ENCODE measurements around the gene UCKL1. TPM values are rescaled to one million over a fixed set of nuclear protein-coding genes. Genes with fewer than 3 reads are reported as not detected.

The UCKL1 gene
- total RNA-seq, 2 donors from 2014 or later = 41.6 to 42.5 TPM

- ATAC-seq (no peak), DNase-seq (no peak)
- H3K4me1 Mint-ChIP-seq = peaks cover 38% of the 10 kb centered on the region
- H3K4me3 Mint-ChIP-seq = no peak overlapping the region
- H3K27ac Mint-ChIP-seq = no peak overlapping the region
- no peaks in the 10 kb centered on the region for H3K36me3 Mint-ChIP-seq (ENCODE audit: low read depth)
- H3K9me3 ChIP-seq (ENCODE audit: control insufficient read depth, low read length, poor library complexity, severe bottlenecking) = no peaks in the 10 kb centered on the region
- no peaks in the 10 kb centered on the region for H3K27me3 Mint-ChIP-seq
Observed at GRCh38 chr20:63951398-63952209, 4.6 kb downstream of the UCKL1 start.

GRCh38 chr20:63950701-63951397, 5.4 kb downstream of the UCKL1 start:
- peaks cover 38% of the 10 kb centered on the region for H3K4me1 Mint-ChIP-seq
- no peak for DNase-seq
- no peaks in the 10 kb centered on the region for H3K27me3 Mint-ChIP-seq
- H3K36me3 Mint-ChIP-seq (ENCODE audit: low read depth) = no peaks in the 10 kb centered on the region
- H3K9me3 ChIP-seq (ENCODE audit: control insufficient read depth, low read length, poor library complexity, severe bottlenecking) = no peaks in the 10 kb centered on the region
- no peak overlapping the region for H3K4me3 Mint-ChIP-seq
- ATAC-seq = no peak
- no peak overlapping the region for H3K27ac Mint-ChIP-seq

DNA sequence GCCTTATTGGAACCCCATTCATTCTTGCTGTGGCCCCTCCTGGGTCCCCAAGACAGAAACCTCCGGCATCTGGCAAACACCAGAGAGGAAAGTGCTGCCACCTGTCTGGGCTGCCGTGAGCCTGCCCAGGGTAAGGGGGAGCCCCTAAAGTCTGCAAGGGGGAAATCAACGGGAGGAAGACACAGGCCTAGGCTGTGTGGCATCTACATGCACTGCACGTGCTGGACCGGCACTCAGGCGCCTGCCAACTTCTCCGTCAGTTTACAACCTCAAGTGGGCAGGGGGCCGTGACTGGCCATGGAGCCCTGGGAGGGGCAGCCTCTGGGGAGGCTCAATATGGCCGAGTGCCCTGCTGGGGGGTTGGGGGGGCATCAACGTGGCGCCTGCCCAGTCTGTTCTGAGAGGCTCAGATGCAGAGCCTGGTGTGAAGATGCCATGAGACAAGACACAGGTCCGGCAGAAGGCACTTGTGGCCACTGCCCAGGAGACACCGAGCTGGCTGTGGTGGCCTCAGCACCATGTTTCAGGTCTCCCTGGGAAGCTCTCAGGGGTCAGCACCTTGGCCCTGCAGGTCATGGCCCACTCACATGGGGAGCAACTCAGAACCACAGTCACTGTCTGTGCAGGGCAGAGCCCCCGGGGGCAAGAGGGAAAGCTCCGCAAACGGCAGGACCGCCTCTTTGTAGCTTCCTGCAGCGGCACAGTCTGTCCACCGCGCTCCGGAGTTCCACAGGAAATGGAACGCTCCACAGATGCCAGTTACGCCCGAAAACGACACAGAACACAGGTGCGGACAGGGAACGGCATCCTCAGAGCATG, 8.4 kb downstream of the UCKL1 start:
- Mint-ChIP-seq H3K36me3 (ENCODE audit: low read depth) (no peaks in the 10 kb centered on the region), H3K4me3 (peak overlapping the region; percentile 90), H3K27ac (peak overlapping the region; percentile 95), H3K4me1 (peaks cover 24% of the 10 kb centered on the region), H3K27me3 (no peaks in the 10 kb centered on the region)
- ATAC-seq = peak; percentile 32
- DNase-seq = no peak
- H3K9me3 ChIP-seq (ENCODE audit: control insufficient read depth, low read length, poor library complexity, severe bottlenecking) = no peaks in the 10 kb centered on the region

GRCh38 chr20:63946986-63947637, 9.1 kb downstream of the UCKL1 start:
- no peaks in the 10 kb centered on the region for H3K9me3 ChIP-seq (ENCODE audit: control insufficient read depth, low read length, poor library complexity, severe bottlenecking)
- peaks cover 24% of the 10 kb centered on the region for H3K4me1 Mint-ChIP-seq
- H3K36me3 Mint-ChIP-seq (ENCODE audit: low read depth) = no peaks in the 10 kb centered on the region
- DNase-seq = no peak
- no peak for ATAC-seq
- H3K27ac Mint-ChIP-seq = peak overlapping the region; percentile 95
- peak overlapping the region; percentile 90 for H3K4me3 Mint-ChIP-seq
- no peaks in the 10 kb centered on the region for H3K27me3 Mint-ChIP-seq

DNA sequence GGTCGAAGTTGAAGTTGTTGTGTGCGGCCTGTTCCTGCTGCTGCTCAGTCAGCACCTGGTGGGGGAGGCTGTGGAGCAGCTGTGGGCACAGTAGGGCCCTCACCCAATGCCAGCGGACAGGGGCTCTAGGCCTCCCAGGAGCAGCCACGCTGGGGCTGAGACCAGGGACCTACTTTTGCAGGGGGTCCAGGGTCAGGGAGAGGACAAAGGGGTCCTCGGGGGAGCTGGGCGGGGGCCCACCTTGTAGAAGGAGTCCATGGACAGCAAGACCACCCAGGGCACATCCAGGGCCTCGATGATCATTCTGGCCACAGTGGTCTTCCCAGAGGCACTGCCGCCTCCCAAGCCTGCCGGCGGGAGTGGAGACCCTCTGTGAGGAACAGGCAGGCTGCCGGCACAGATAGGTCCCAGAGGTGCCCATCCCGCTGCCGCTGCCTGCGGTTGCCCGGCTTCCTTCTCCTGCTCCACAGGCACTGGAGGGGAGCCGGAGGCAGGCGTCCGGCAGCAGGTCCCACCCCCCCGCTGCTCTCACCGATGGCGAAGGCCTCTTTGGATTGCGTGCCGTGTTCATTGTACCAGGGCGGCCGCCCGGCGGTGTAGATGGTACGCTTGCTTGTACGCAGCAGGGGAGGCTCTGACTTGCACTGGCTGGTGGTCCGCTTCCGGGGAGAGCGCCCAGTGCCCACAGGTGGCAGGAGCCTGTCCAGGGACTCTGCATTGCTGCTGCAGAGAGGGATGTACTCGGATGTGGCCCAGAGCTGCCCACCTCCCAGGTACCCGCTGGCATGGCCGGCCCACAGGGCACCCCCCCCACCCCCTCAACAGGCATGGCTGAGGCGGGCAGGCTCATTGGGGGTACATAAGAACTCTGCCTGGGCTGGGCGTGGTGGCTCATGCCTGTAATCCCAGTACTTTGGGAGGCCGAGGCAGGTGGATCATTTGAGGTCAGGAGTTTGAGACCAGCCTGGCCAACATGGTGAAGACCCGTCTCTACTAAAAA, 10.0 kb downstream of the UCKL1 start:
- no peaks in the 10 kb centered on the region for H3K9me3 ChIP-seq (ENCODE audit: control insufficient read depth, low read length, poor library complexity, severe bottlenecking)
- H3K4me1 Mint-ChIP-seq = peaks cover 25% of the 10 kb centered on the region
- peak overlapping the region; percentile 3 for H3K4me3 Mint-ChIP-seq
- ATAC-seq (no peak), DNase-seq (no peak)
- no peaks in the 10 kb centered on the region for H3K36me3 Mint-ChIP-seq (ENCODE audit: low read depth)
- peak overlapping the region; percentile 95 for H3K27ac Mint-ChIP-seq
- H3K27me3 Mint-ChIP-seq = no peaks in the 10 kb centered on the region

- no peaks in the 10 kb centered on the region for H3K27me3 Mint-ChIP-seq
Observed at GRCh38 chr20:63945031-63945658, 11.1 kb downstream of the UCKL1 start.

GRCh38 chr20:63944078-63944941, 11.9 kb downstream of the UCKL1 start:
- no peak for ATAC-seq
- H3K27me3 Mint-ChIP-seq = no peaks in the 10 kb centered on the region
- H3K4me1 Mint-ChIP-seq = peaks cover 29% of the 10 kb centered on the region
- DNase-seq = no peak
- no peak overlapping the region for H3K4me3 Mint-ChIP-seq
- no peak overlapping the region for H3K27ac Mint-ChIP-seq
- H3K36me3 Mint-ChIP-seq (ENCODE audit: low read depth) = peaks cover 2% of the 10 kb centered on the region
- H3K9me3 ChIP-seq (ENCODE audit: control insufficient read depth, low read length, poor library complexity, severe bottlenecking) = no peaks in the 10 kb centered on the region

More at GRCh38 chr20:63945031-63945658, 11.1 kb downstream of the UCKL1 start:
- H3K4me1 Mint-ChIP-seq = peaks cover 29% of the 10 kb centered on the region
- H3K4me3 Mint-ChIP-seq = no peak overlapping the region
- no peaks in the 10 kb centered on the region for H3K9me3 ChIP-seq (ENCODE audit: control insufficient read depth, low read length, poor library complexity, severe bottlenecking)
- peaks cover 2% of the 10 kb centered on the region for H3K36me3 Mint-ChIP-seq (ENCODE audit: low read depth)
- ATAC-seq (no peak), DNase-seq (no peak)
- H3K27ac Mint-ChIP-seq = no peak overlapping the region

- Mint-ChIP-seq H3K4me1 (peaks cover 24% of the 10 kb centered on the region), H3K36me3 (ENCODE audit: low read depth) (peaks cover 2% of the 10 kb centered on the region), H3K27me3 (no peaks in the 10 kb centered on the region)
Observed at GRCh38 chr20:63943808-63944077, 12.5 kb downstream of the UCKL1 start.

GRCh38 chr20:63942969-63943807, 13.0 kb downstream of the UCKL1 start:
- DNase-seq (no peak), ATAC-seq (no peak)
- Mint-ChIP-seq H3K36me3 (ENCODE audit: low read depth) (peaks cover 2% of the 10 kb centered on the region), H3K27ac (no peak overlapping the region), H3K27me3 (no peaks in the 10 kb centered on the region), H3K4me3 (no peak overlapping the region), H3K4me1 (peaks cover 20% of the 10 kb centered on the region)
- H3K9me3 ChIP-seq (ENCODE audit: control insufficient read depth, low read length, poor library complexity, severe bottlenecking) = no peaks in the 10 kb centered on the region

More at GRCh38 chr20:63943808-63944077, 12.5 kb downstream of the UCKL1 start:
- DNase-seq = no peak
- Mint-ChIP-seq H3K4me3 (no peak overlapping the region), H3K27ac (no peak overlapping the region)
- ATAC-seq = no peak
- no peaks in the 10 kb centered on the region for H3K9me3 ChIP-seq (ENCODE audit: control insufficient read depth, low read length, poor library complexity, severe bottlenecking)

DNA sequence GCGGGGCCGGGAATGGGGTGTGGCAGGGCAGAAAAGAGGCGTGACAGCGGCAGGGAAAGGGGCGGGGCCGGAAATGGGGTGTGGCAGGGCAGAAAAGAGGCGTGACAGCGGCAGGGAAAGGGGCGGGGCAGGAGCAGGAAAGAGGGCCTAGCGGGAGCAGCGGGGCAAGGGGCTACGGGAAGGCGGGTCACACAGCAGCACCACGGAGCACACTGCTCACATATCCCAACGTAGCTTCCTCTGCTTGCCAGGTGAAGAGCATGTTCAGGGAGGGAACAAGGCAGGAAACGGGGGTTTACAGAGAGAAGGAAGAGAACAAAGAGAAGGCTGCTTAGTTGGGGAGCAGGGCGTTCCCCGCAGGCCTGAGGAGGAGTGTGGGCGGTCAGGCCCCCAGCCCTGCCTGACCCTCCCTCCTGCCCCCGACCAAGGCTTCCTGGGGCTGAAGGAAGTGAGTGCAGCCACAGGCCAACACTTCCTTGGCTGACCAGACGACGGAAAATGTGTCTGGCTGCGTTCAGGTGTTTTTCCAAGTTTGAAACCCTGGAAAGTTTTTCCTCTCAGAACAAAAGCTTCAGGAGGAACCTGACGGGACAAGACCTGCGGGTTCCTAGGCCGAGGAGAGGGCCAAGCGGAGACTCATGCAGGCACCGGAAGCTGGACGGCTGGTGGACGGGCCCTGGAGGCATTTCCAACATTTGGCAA, 13.8 kb downstream of the UCKL1 start:
- peak in 1 of 3 donors; percentile 51 for DNase-seq
- peak overlapping the region; percentile 60 for H3K4me3 Mint-ChIP-seq
- peaks cover 13% of the 10 kb centered on the region for H3K4me1 Mint-ChIP-seq
- H3K9me3 ChIP-seq (ENCODE audit: control insufficient read depth, low read length, poor library complexity, severe bottlenecking) = no peaks in the 10 kb centered on the region
- H3K27me3 Mint-ChIP-seq = no peaks in the 10 kb centered on the region
- H3K36me3 Mint-ChIP-seq (ENCODE audit: low read depth) = peaks cover 2% of the 10 kb centered on the region
- no peak for ATAC-seq
- peak overlapping the region; percentile 57 for H3K27ac Mint-ChIP-seq
